Measurements from ENCODE around the gene CALHM2.
"Not testable (repeated sequence)": the region's sequence is repeated elsewhere in the genome, so short reads cannot be mapped to it uniquely, and the experiment has no call there.

The CALHM2 gene

GRCh38 chr10:103493916-103494877, 42.0 kb upstream of the CALHM2 start:
- Histone ChIP-seq H3K27me3 (ENCODE audit: insufficient read depth, insufficient read length) (peaks cover 41% of the 10 kb centered on the region), H3K4me1 (ENCODE audit: insufficient read depth, insufficient read length) (peaks cover 15% of the 10 kb centered on the region), H3K4me3 (ENCODE audit: insufficient read length, low read depth) (peak overlapping the region; percentile 55), H3K9ac (ENCODE audit: insufficient read length, low read depth) (peak overlapping the region; percentile 56), H3K36me3 (ENCODE audit: insufficient read depth, insufficient read length, low read length) (no peaks in the 10 kb centered on the region), H3K9me3 (ENCODE audit: insufficient read depth, low read length) (no peaks in the 10 kb centered on the region)
- TF ChIP-seq ZNF274 (IDR thresholded peaks at IDR 0.05; ENCODE audit: low read depth, low read length): no peak
- no peak for TF ChIP-seq YY1 (IDR thresholded peaks at IDR 0.05; ENCODE audit: insufficient read depth, insufficient read length)
- no peak for TF ChIP-seq SUZ12 (IDR thresholded peaks at IDR 0.05; ENCODE audit: extremely low read depth, insufficient read depth, insufficient read length)
- no peak for DNase-seq (ENCODE audit: low read depth, low spot score)

GRCh38 chr10:103493362-103493915, 41.3 kb upstream of the CALHM2 start, which contains the start of gene NEURL1:
TSS of gene NEURL1 (plus strand) at chr10:103493705. CDS start at chr10:103494388, 683 bp downstream.
- Histone ChIP-seq H3K9ac (ENCODE audit: insufficient read length, low read depth) (peak within 1 kb of the TSS; percentile 56), H3K27me3 (ENCODE audit: insufficient read depth, insufficient read length) (peaks cover 41% of the 10 kb centered on the region), H3K4me3 (ENCODE audit: insufficient read length, low read depth) (peak within 1 kb of the TSS; percentile 55), H3K4me1 (ENCODE audit: insufficient read depth, insufficient read length) (peaks cover 15% of the 10 kb centered on the region), H3K9me3 (ENCODE audit: insufficient read depth, low read length) (no peaks in the 10 kb centered on the region), H3K36me3 (ENCODE audit: insufficient read depth, insufficient read length, low read length) (no peaks in the 10 kb centered on the region)
- DNase-seq (ENCODE audit: low read depth, low spot score): no peak
- TF ChIP-seq YY1 (IDR thresholded peaks at IDR 0.05; ENCODE audit: insufficient read depth, insufficient read length) (no peak), SUZ12 (IDR thresholded peaks at IDR 0.05; ENCODE audit: extremely low read depth, insufficient read depth, insufficient read length) (no peak)

DNA sequence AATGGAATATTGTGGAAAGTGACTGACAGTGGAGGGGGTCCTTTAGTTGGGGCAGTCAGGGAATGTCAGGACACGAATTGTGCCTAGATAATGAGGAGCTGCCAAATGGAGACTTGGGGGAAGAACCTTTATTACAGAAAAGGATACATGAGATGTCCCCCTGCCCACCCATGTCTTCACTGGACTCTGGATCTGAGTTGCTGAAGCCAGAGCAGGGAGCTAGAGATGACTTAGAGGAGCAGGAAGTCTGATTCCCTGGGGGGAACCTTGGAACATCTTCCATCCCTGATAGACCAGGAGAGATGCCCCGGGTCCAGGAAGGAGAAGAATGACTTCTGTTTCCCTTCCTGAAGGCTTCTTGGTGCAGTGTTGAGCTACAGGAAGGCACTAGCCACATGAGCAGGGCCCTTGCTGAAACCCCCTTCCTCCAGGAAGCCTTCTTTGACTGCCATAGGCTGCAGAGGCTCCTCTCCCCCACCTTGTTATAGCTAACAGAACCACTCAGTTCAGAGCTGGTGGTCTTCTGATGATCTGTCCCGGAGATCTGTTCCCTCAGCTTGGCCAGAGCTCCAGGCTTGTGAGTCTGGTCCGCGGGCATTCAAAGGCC, 40.6 kb upstream of the CALHM2 start:
- TF ChIP-seq YY1 (IDR thresholded peaks at IDR 0.05; ENCODE audit: insufficient read depth, insufficient read length): no peak
- TF ChIP-seq ZNF274 (IDR thresholded peaks at IDR 0.05; ENCODE audit: low read depth, low read length): no peak
- no peak for TF ChIP-seq SUZ12 (IDR thresholded peaks at IDR 0.05; ENCODE audit: extremely low read depth, insufficient read depth, insufficient read length)
- H3K4me3 ChIP-seq (ENCODE audit: insufficient read length, low read depth): no peak overlapping the region
- H3K27me3 ChIP-seq (ENCODE audit: insufficient read depth, insufficient read length): peaks cover 41% of the 10 kb centered on the region

GRCh38 chr10:103491729-103492364, 39.7 kb upstream of the CALHM2 start:
- TF ChIP-seq SUZ12 (IDR thresholded peaks at IDR 0.05; ENCODE audit: extremely low read depth, insufficient read depth, insufficient read length): no peak
- TF ChIP-seq ZNF274 (IDR thresholded peaks at IDR 0.05; ENCODE audit: low read depth, low read length): no peak
- no peak for TF ChIP-seq YY1 (IDR thresholded peaks at IDR 0.05; ENCODE audit: insufficient read depth, insufficient read length)
- Histone ChIP-seq H3K9me3 (ENCODE audit: insufficient read depth, low read length) (no peaks in the 10 kb centered on the region), H3K27me3 (ENCODE audit: insufficient read depth, insufficient read length) (peaks cover 34% of the 10 kb centered on the region), H3K36me3 (ENCODE audit: insufficient read depth, insufficient read length, low read length) (no peaks in the 10 kb centered on the region), H3K4me1 (ENCODE audit: insufficient read depth, insufficient read length) (peaks cover 15% of the 10 kb centered on the region), H3K4me3 (ENCODE audit: insufficient read length, low read depth) (no peak overlapping the region), H3K9ac (ENCODE audit: insufficient read length, low read depth) (no peak overlapping the region)
- no peak for DNase-seq (ENCODE audit: low read depth, low spot score)

More for the DNA sequence above, 40.6 kb upstream of the CALHM2 start:
- no peak for DNase-seq (ENCODE audit: low read depth, low spot score)
- no peaks in the 10 kb centered on the region for H3K36me3 ChIP-seq (ENCODE audit: insufficient read depth, insufficient read length, low read length)
- peaks cover 15% of the 10 kb centered on the region for H3K4me1 ChIP-seq (ENCODE audit: insufficient read depth, insufficient read length)
- H3K9ac ChIP-seq (ENCODE audit: insufficient read length, low read depth): no peak overlapping the region
- no peaks in the 10 kb centered on the region for H3K9me3 ChIP-seq (ENCODE audit: insufficient read depth, low read length)

GRCh38 chr10:103490986-103491314, 38.8 kb upstream of the CALHM2 start:
- Histone ChIP-seq H3K9me3 (ENCODE audit: insufficient read depth, low read length) (no peaks in the 10 kb centered on the region), H3K4me1 (ENCODE audit: insufficient read depth, insufficient read length) (peaks cover 15% of the 10 kb centered on the region), H3K9ac (ENCODE audit: insufficient read length, low read depth) (peak overlapping the region; percentile 21), H3K27me3 (ENCODE audit: insufficient read depth, insufficient read length) (peaks cover 31% of the 10 kb centered on the region), H3K4me3 (ENCODE audit: insufficient read length, low read depth) (no peak overlapping the region), H3K36me3 (ENCODE audit: insufficient read depth, insufficient read length, low read length) (no peaks in the 10 kb centered on the region)
- TF ChIP-seq ZNF274 (IDR thresholded peaks at IDR 0.05; ENCODE audit: low read depth, low read length) (no peak), YY1 (IDR thresholded peaks at IDR 0.05; ENCODE audit: insufficient read depth, insufficient read length) (no peak), SUZ12 (IDR thresholded peaks at IDR 0.05; ENCODE audit: extremely low read depth, insufficient read depth, insufficient read length) (no peak)
- DNase-seq (ENCODE audit: low read depth, low spot score): no peak

DNA sequence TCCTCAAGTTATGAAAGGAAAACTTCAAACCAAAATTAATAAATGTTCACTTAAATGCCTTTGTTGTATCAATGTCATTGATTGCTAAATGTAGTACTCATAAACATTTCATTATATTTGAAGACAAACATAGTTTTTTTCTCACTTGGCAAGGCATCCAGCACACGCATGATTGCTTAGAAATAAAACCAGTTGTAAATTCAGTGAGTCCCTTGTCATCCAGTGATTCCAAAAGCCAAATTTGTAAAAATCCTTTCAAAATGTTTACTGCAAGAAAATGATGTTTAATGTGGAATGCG, 35.2 kb upstream of the CALHM2 start:
- no peaks in the 10 kb centered on the region for H3K9me3 ChIP-seq (ENCODE audit: insufficient read depth, low read length)
- no peaks in the 10 kb centered on the region for H3K27me3 ChIP-seq (ENCODE audit: insufficient read depth, insufficient read length)
- no peak overlapping the region for H3K9ac ChIP-seq (ENCODE audit: insufficient read length, low read depth)
- peaks cover 10% of the 10 kb centered on the region for H3K4me1 ChIP-seq (ENCODE audit: insufficient read depth, insufficient read length)
- H3K36me3 ChIP-seq (ENCODE audit: insufficient read depth, insufficient read length, low read length): no peaks in the 10 kb centered on the region
- H3K4me3 ChIP-seq (ENCODE audit: insufficient read length, low read depth): no peak overlapping the region
- no peak for TF ChIP-seq ZNF274 (IDR thresholded peaks at IDR 0.05; ENCODE audit: low read depth, low read length)
- TF ChIP-seq SUZ12 (IDR thresholded peaks at IDR 0.05; ENCODE audit: extremely low read depth, insufficient read depth, insufficient read length): no peak
- no peak for TF ChIP-seq YY1 (IDR thresholded peaks at IDR 0.05; ENCODE audit: insufficient read depth, insufficient read length)
- DNase-seq (ENCODE audit: low read depth, low spot score): no peak

GRCh38 chr10:103486635-103487409, 34.7 kb upstream of the CALHM2 start:
- not testable (repeated sequence) for H3K27me3 ChIP-seq (ENCODE audit: insufficient read depth, insufficient read length); H3K36me3 ChIP-seq (ENCODE audit: insufficient read depth, insufficient read length, low read length); DNase-seq (ENCODE audit: low read depth, low spot score); H3K4me3 ChIP-seq (ENCODE audit: insufficient read length, low read depth); H3K9me3 ChIP-seq (ENCODE audit: insufficient read depth, low read length); H3K9ac ChIP-seq (ENCODE audit: insufficient read length, low read depth)
- peaks cover 10% of the 10 kb centered on the region for H3K4me1 ChIP-seq (ENCODE audit: insufficient read depth, insufficient read length)

All from NT2/D1 (cell line).